ENCODE measurements around the gene TBC1D19. TPM values are rescaled to one million over a fixed set of nuclear protein-coding genes. Genes with fewer than 3 reads are reported as not detected.

Gene TBC1D19
- total RNA-seq, 6 experiments from 2014 or later: 8.5 to 14.4 (median 12.1) TPM

GRCh38 chr4:26726655-26727387 lies 142.9 kb downstream of the TBC1D19 start:
- DNase-seq: no peak
- Mint-ChIP-seq H3K9me3 (no peaks in the 10 kb centered on the region), H3K27me3 (ENCODE audit: insufficient read depth) (peaks cover 3% of the 10 kb centered on the region; the same call in 1 of the 2 replicates), H3K36me3 (ENCODE audit: low read depth) (peaks cover 13% of the 10 kb centered on the region; the same call in 1 of the 2 replicates), H3K4me3 (no peak overlapping the region), H3K27ac (no peak overlapping the region), H3K4me1 (ENCODE audit: low read depth) (peaks cover 20% of the 10 kb centered on the region)
- TF ChIP-seq CTCF (IDR thresholded peaks at IDR 0.05): no peak

GRCh38 chr4:26727844-26728243 lies 144.0 kb downstream of the TBC1D19 start:
- H3K4me3 Mint-ChIP-seq: no peak overlapping the region
- H3K9me3 Mint-ChIP-seq: no peaks in the 10 kb centered on the region
- peaks cover 20% of the 10 kb centered on the region for H3K4me1 Mint-ChIP-seq (ENCODE audit: low read depth)
- no peak for TF ChIP-seq CTCF (IDR thresholded peaks at IDR 0.05)
- H3K27ac Mint-ChIP-seq: no peak overlapping the region
- peaks cover 13% of the 10 kb centered on the region; the same call in 1 of the 2 replicates for H3K36me3 Mint-ChIP-seq (ENCODE audit: low read depth)
- H3K27me3 Mint-ChIP-seq (ENCODE audit: insufficient read depth): peaks cover 3% of the 10 kb centered on the region; the same call in 1 of the 2 replicates
- DNase-seq: no peak

- Mint-ChIP-seq H3K4me1 (ENCODE audit: low read depth) (peaks cover 20% of the 10 kb centered on the region), H3K36me3 (ENCODE audit: low read depth) (peaks cover 13% of the 10 kb centered on the region; the same call in 1 of the 2 replicates), H3K4me3 (no peak overlapping the region), H3K27me3 (ENCODE audit: insufficient read depth) (peaks cover 3% of the 10 kb centered on the region; the same call in 1 of the 2 replicates), H3K9me3 (no peaks in the 10 kb centered on the region), H3K27ac (no peak overlapping the region)
- no peak for DNase-seq
- TF ChIP-seq CTCF (IDR thresholded peaks at IDR 0.05): no peak
Measured at GRCh38 chr4:26729027-26729426, 145.1 kb downstream of the TBC1D19 start.

GRCh38 chr4:26729547-26729946 lies 145.7 kb downstream of the TBC1D19 start:
- no peak for DNase-seq
- H3K27me3 Mint-ChIP-seq (ENCODE audit: insufficient read depth): peaks cover 3% of the 10 kb centered on the region; the same call in 1 of the 2 replicates
- peaks cover 13% of the 10 kb centered on the region; the same call in 1 of the 2 replicates for H3K36me3 Mint-ChIP-seq (ENCODE audit: low read depth)
- H3K4me1 Mint-ChIP-seq (ENCODE audit: low read depth): peaks cover 20% of the 10 kb centered on the region
- no peak for TF ChIP-seq CTCF (IDR thresholded peaks at IDR 0.05)
- H3K27ac Mint-ChIP-seq: no peak overlapping the region
- no peak overlapping the region for H3K4me3 Mint-ChIP-seq
- H3K9me3 Mint-ChIP-seq: no peaks in the 10 kb centered on the region

GRCh38 chr4:26731351-26732035 lies 147.6 kb downstream of the TBC1D19 start:
- DNase-seq: no peak

More at GRCh38 chr4:26731351-26732035, 147.6 kb downstream of the TBC1D19 start:
- peaks cover 1% of the 10 kb centered on the region; the same call in 1 of the 2 replicates for H3K27me3 Mint-ChIP-seq (ENCODE audit: insufficient read depth)
- no peaks in the 10 kb centered on the region for H3K9me3 Mint-ChIP-seq
- peaks cover 17% of the 10 kb centered on the region for H3K4me1 Mint-ChIP-seq (ENCODE audit: low read depth)
- no peak for TF ChIP-seq CTCF (IDR thresholded peaks at IDR 0.05)
- no peak overlapping the region; the same call in 1 of the 2 replicates for H3K27ac Mint-ChIP-seq
- no peak overlapping the region for H3K4me3 Mint-ChIP-seq
- peaks cover 4% of the 10 kb centered on the region; the same call in 1 of the 2 replicates for H3K36me3 Mint-ChIP-seq (ENCODE audit: low read depth)
